Esophagus mucosa (tissue), 1 donor: ENCODE measurements around the gene SETDB1. TPM values are rescaled to one million over a fixed set of nuclear protein-coding genes. Genes with fewer than 3 reads are reported as not detected.
A peak's percentile ranks its signal among the peaks of the same experiment; 100 is the strongest.

Source experiments
- ATAC-seq: fragments of 200-7000 bp; cut with Tn5 transposase; one replicate; pipeline ENCODE4 v1.9.1; 2020
- total RNA-seq: library from RNA; stranded (reverse); gene quantifications from one replicate; pipeline ENCODE4 v1.2.4, GENCODE V29; 2023
- donor health status: DM: yes; HTN: yes; CAD: no.

Gene SETDB1
- total RNA-seq, 1 donor from 2014 or later = 24.3 TPM

- ATAC-seq = no peak
These were observed 79.7 kb downstream of the SETDB1 start for GRCh38 chr1:151005729-151006319.

DNA sequence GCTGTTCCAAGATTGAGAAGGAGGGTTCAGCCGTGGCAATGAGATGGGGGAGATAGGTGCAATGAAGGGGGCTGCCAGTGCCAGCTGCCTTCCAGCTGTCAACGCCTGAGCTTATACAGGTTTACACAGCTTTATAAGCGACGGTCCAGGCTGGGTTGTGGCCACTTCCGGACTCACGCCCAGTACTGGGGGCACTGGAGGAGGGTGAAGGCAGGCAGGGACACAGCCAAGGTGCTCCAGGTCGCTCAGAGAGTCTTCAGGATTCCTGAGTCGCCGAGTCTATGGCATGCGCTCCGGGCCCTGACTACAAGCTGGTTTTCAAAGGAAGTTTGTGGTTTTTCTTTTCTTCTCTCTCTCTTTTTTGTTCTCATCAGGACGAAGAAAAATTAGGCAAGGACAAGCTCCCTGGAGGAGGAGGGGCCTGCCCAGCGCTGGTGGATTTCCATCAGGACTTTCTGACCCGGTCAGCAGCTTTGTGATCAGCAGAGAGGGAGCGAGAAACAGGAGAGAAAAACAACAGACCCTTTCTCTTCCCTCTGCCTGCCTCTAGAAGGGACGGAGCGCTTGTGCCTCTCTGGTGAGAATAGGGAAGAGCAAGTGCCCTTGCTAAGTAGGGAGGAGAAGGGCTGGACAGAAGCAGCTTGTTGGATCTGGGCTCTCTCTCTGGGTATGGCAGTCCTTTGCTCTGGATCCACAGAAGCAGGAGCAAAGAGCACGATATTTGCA, 80.3 kb downstream of the SETDB1 start, which contains the start of gene MINDY1:
MINDY1 (minus strand) TSS at position 576 of the 726 bp plus-strand sequence. CDS start 4,285 bp downstream, outside the sequence.
- ATAC-seq = peak; percentile 63

DNA sequence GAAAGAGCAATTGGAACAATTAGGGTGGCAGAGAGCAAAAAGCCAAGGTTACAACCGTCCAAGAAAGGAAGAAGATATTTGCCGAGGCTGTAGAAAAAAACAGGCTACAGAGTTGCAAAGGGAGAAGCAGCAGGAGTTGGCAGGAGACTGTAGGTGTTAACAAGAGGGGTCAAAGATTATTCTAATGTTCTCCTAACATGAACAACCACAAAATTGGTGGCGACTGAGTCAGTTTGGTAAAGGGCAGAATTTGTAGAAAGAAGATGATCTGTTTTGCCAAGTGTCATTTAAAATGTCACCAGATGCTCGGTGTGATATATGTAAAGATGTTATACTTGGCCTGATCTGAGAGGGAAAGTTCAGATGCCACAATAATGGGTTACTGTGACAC, 81.7 kb downstream of the SETDB1 start:
- no peak for ATAC-seq

DNA sequence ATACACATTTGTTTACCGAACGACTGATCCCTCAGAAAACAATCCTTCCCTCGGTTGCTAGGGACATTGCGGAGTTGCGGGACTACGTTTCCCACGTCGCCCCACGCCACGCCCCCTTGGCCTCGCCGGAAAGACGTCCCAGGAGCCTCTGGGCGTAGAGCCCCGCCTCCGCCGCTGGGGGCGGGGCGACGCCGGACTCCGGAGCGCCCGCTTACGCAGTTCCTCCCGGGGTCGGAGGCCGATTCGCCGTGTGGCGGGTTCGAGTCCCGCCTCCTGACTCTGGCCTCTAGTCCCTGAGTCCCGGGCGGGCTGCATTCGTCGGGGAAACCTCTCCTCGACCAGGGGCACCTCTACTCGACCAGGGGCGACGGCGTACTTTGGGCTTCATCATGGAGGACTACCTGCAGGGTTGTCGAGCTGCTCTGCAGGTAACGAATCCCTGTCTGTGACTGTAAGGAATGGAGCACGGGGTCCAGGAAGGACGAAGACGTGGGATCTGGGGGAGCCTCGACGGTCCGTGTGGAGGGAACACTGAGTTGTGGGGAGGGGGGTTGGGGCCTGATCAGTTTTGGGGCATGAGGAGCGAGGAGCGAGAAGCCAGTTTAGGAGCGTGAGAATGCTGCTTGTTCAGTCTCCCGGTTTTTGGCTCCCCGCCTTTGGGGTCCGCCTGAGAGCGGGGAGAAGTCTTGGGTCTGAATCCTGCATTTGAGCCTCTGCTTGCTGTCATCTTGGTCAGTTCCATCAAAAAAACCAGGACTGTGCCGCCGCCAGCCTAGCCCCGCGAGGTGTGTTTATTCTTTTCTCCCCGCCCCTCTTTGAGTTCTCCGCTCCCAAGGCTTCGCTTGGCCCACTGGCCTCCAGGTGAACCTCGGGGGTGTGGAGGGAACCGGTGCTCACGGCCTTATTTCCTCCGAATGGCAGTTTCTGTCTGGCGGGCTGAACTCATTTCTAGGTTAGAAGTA, 82.4 kb downstream of the SETDB1 start, which contains the start of gene PRUNE1:
PRUNE1 (plus strand) TSS at position 206 of the 962 bp plus-strand sequence; CDS start at position 390, 184 bp downstream.
- ATAC-seq = peak; percentile 91

DNA sequence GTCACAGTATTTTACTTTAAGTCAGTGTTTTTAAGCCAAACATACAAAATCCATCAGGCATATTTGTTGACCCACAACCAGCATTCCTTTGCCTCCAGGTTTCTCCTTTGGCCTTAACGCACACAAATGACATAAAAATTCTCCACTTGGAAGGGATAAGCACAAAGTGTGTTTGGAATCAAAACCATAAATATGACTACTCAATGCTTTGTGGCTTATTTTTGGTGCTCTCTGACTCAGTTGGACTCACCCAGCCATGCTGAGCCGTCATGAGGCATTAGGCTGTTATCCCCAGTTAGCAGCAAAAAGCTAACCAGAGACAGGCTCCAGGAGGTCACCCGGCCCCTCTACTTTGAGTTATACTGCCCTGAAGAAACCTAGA, 83.0 kb downstream of the SETDB1 start:
- ATAC-seq = no peak

GRCh38 chr1:151009674-151010345, 83.6 kb downstream of the SETDB1 start:
- no peak for ATAC-seq

GRCh38 chr1:151010346-151010726, 84.2 kb downstream of the SETDB1 start:
- no peak for ATAC-seq

- ATAC-seq = no peak
These were observed 85.1 kb downstream of the SETDB1 start for GRCh38 chr1:151011154-151011850.

- no peak for ATAC-seq
These were observed 86.7 kb downstream of the SETDB1 start for GRCh38 chr1:151012684-151013471.

DNA sequence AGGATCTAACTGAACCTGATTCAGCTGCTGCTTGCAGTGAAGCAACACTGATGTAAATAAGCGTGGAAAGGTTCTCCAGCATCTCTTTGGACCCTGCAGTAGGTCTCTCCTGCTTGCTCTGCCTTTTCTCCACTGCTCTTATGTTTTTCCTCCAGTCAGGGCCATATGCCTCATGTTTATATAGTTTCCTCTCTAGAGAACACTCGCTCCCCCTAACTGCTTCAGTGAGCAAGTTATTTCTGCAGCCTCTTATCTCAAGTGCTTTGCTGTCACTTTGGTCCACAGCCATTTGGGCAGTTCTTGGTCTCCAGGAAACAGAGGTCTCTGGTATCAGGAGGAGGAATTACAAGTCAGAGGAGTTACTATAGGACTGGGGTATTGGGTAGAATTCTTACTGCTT, 87.4 kb downstream of the SETDB1 start:
- no peak for ATAC-seq

Other genes with a start within 250 kb of the SETDB1 start
- gene GOLPH3L, start 229.2 kb upstream of the SETDB1 start, total RNA-seq = 30.2 TPM
- 11.1 TPM for gene HORMAD1, start 205.5 kb upstream of the SETDB1 start, total RNA-seq
- 19.6 TPM for gene CTSS, start 160.6 kb upstream of the SETDB1 start, total RNA-seq
- 7.7 TPM for gene CTSK, start 118.1 kb upstream of the SETDB1 start, total RNA-seq
- 17.7 TPM for gene ARNT, start 49.8 kb upstream of the SETDB1 start, total RNA-seq
- not detected for gene CTXND2, start 39.2 kb upstream of the SETDB1 start, total RNA-seq
- gene CERS2, start 48.5 kb downstream of the SETDB1 start, total RNA-seq = 49.8 TPM
- 0.40 TPM for gene ANXA9, start 55.9 kb downstream of the SETDB1 start, total RNA-seq
- 33.4 TPM for gene MINDY1, start 80.5 kb downstream of the SETDB1 start, total RNA-seq
- gene PRUNE1, start 82.1 kb downstream of the SETDB1 start, total RNA-seq = 14.3 TPM
- gene BNIPL, start 110.2 kb downstream of the SETDB1 start, total RNA-seq = 55.8 TPM
- 1.3 TPM for gene C1orf56, start 121.4 kb downstream of the SETDB1 start, total RNA-seq
- gene CDC42SE1, start 133.3 kb downstream of the SETDB1 start, total RNA-seq = 118 TPM
- 0.80 TPM for gene MLLT11, start 134.0 kb downstream of the SETDB1 start, total RNA-seq
- 10.6 TPM for gene GABPB2, start 144.4 kb downstream of the SETDB1 start, total RNA-seq
- gene SEMA6C, start 220.3 kb downstream of the SETDB1 start, total RNA-seq = 0.88 TPM
- gene TNFAIP8L2, start 230.3 kb downstream of the SETDB1 start, total RNA-seq = not detected
- 5.0 TPM for gene LYSMD1, start 239.5 kb downstream of the SETDB1 start, total RNA-seq
- gene SCNM1, start 239.8 kb downstream of the SETDB1 start, total RNA-seq = 30.6 TPM
- not detected for gene TMOD4, start 249.6 kb downstream of the SETDB1 start, total RNA-seq